CD4-positive, alpha-beta T cell treated with Interleukin-6 at 100 ng/mL for 8 hours (primary cell): ENCODE results near the gene RBM34.
"Not testable (repeated sequence)": the region's sequence is repeated elsewhere in the genome, so short reads cannot be mapped to it uniquely, and the experiment has no call there.

ENCODE experiments used
- DNase-seq: peaks from one replicate; pipeline ENCODE4 v3.0.0-alpha.2; 2020; ENCODE audit warnings: mixed read lengths, low spot score

RBM34 gene

GRCh38 chr1:235091319-235092044, 69.6 kb downstream of the RBM34 start:
- DNase-seq, result not testable (repeated sequence)

- no peak for DNase-seq
These were observed 70.5 kb downstream of the RBM34 start for GRCh38 chr1:235090406-235091069.

- DNase-seq, result no peak
These were observed 72.1 kb downstream of the RBM34 start for GRCh38 chr1:235088907-235089306.

GRCh38 chr1:235088430-235088829, 72.6 kb downstream of the RBM34 start:
- DNase-seq, result no peak

- DNase-seq, result no peak
These were observed 73.1 kb downstream of the RBM34 start for GRCh38 chr1:235087906-235088305.

- DNase-seq, result not testable (repeated sequence)
These were observed 75.5 kb downstream of the RBM34 start for GRCh38 chr1:235085411-235086117.
